ENCODE results near the gene ELANE.

ELANE gene

GRCh38 chr19:858868-859843 is 7.1 kb downstream of the ELANE start, which contains the start of gene CFD:
CFD (plus strand) TSS chr19:859664; CDS start chr19:859690, 26 bp downstream.
- no peak for DNase-seq (ENCODE audit: low read depth, low spot score)
- H3K27ac ChIP-seq: no peak within 1 kb of the TSS

- no peak overlapping the region for H3K27ac ChIP-seq
Measured at GRCh38 chr19:861141-861755, 9.1 kb downstream of the ELANE start.

GRCh38 chr19:861756-862580 is 9.9 kb downstream of the ELANE start:
- DNase-seq (ENCODE audit: low read depth, low spot score): no peak
- no peak overlapping the region for H3K27ac ChIP-seq

More at GRCh38 chr19:861141-861755, 9.1 kb downstream of the ELANE start:
- no peak for DNase-seq (ENCODE audit: low read depth, low spot score)

- no peak for DNase-seq (ENCODE audit: low read depth, low spot score)
- H3K27ac ChIP-seq: no peak overlapping the region
Measured at GRCh38 chr19:862581-863314, 10.6 kb downstream of the ELANE start.

- H3K27ac ChIP-seq: no peak overlapping the region
- no peak for DNase-seq (ENCODE audit: low read depth, low spot score)
Measured at GRCh38 chr19:863315-863620, 11.2 kb downstream of the ELANE start.

- H3K27ac ChIP-seq: no peak overlapping the region
- no peak for DNase-seq (ENCODE audit: low read depth, low spot score)
Measured at GRCh38 chr19:866769-867300, 14.7 kb downstream of the ELANE start.

GRCh38 chr19:867301-867793 is 15.2 kb downstream of the ELANE start:
- no peak overlapping the region for H3K27ac ChIP-seq
- DNase-seq (ENCODE audit: low read depth, low spot score): no peak

- no peak for DNase-seq (ENCODE audit: low read depth, low spot score)
- no peak overlapping the region for H3K27ac ChIP-seq
Measured at GRCh38 chr19:867855-868457, 15.9 kb downstream of the ELANE start.

GRCh38 chr19:868458-869244 is 16.5 kb downstream of the ELANE start:
- DNase-seq (ENCODE audit: low read depth, low spot score): no peak
- peak overlapping the region; percentile 46 for H3K27ac ChIP-seq

- peak overlapping the region; percentile 46 for H3K27ac ChIP-seq
- peak; percentile 20 for DNase-seq (ENCODE audit: low read depth, low spot score)
Measured at GRCh38 chr19:869245-870177, 17.4 kb downstream of the ELANE start.

GRCh38 chr19:870314-870713 is 18.2 kb downstream of the ELANE start:
- no peak overlapping the region for H3K27ac ChIP-seq
- no peak for DNase-seq (ENCODE audit: low read depth, low spot score)

GRCh38 chr19:870963-871401 is 18.9 kb downstream of the ELANE start:
- no peak for DNase-seq (ENCODE audit: low read depth, low spot score)
- H3K27ac ChIP-seq: no peak overlapping the region

- no peak for DNase-seq (ENCODE audit: low read depth, low spot score)
- H3K27ac ChIP-seq: peak overlapping the region; percentile 62
Measured at GRCh38 chr19:871446-872265, 19.6 kb downstream of the ELANE start.

- H3K27ac ChIP-seq: peak overlapping the region; percentile 62
- no peak for DNase-seq (ENCODE audit: low read depth, low spot score)
Measured at GRCh38 chr19:872266-872951, 20.3 kb downstream of the ELANE start.

GRCh38 chr19:873084-873483 is 21.0 kb downstream of the ELANE start:
- no peak overlapping the region for H3K27ac ChIP-seq
- no peak for DNase-seq (ENCODE audit: low read depth, low spot score)

- DNase-seq (ENCODE audit: low read depth, low spot score): no peak
- H3K27ac ChIP-seq: no peak overlapping the region
Measured at GRCh38 chr19:873561-874041, 21.5 kb downstream of the ELANE start.

Data from epithelial cell of prostate (primary cell).